ENCODE measurements around the gene MYORG. TPM values are rescaled to one million over a fixed set of nuclear protein-coding genes. Genes with fewer than 3 reads are reported as not detected.
"Not testable (repeated sequence)": the region's sequence is repeated elsewhere in the genome, so short reads cannot be mapped to it uniquely, and the experiment has no call there.

MYORG gene
- total RNA-seq, 1 experiment from 2014 or later, result 5.6 TPM

GRCh38 chr9:34352122-34352652 is 24.5 kb downstream of the MYORG start:
- H3K4me2 ChIP-seq (ENCODE audit: insufficient read depth, insufficient read length, low read length); H2AFZ ChIP-seq (ENCODE audit: low read length); H3K27me3 ChIP-seq (ENCODE audit: insufficient read depth, low read length); H4K91ac ChIP-seq (ENCODE audit: insufficient read length, low read depth, low read length); H2BK15ac ChIP-seq (ENCODE audit: low read depth, low read length); H3K27ac ChIP-seq (ENCODE audit: insufficient read length, low read depth, low read length); H4K5ac ChIP-seq (ENCODE audit: insufficient read length, low read depth, low read length); H3K4me1 Mint-ChIP-seq; H3K23me2 ChIP-seq (ENCODE audit: insufficient read length, low read depth, low read length, poor library complexity, severe bottlenecking); H3K4ac ChIP-seq (ENCODE audit: low read depth, low read length); H3K18ac ChIP-seq (ENCODE audit: insufficient read length, low read depth, low read length); H2BK20ac ChIP-seq (ENCODE audit: low read depth, low read length, poor library complexity, severe bottlenecking); H3K23ac ChIP-seq (ENCODE audit: insufficient read length, low read depth, low read length); H3K79me1 ChIP-seq (ENCODE audit: insufficient read depth, low read depth, low read length, poor library complexity, severe bottlenecking); H2BK120ac ChIP-seq (ENCODE audit: low read depth, low read length, poor library complexity, severe bottlenecking); H3K4me1 ChIP-seq (ENCODE audit: insufficient read depth, low read length); H4K20me1 ChIP-seq (ENCODE audit: control insufficient read depth, insufficient read depth, insufficient read length); H2BK12ac ChIP-seq (ENCODE audit: insufficient read length, low read depth, low read length); H4K8ac ChIP-seq (replicated peaks; ENCODE audit: insufficient read length, low read depth, low read length); H2BK5ac ChIP-seq (ENCODE audit: insufficient read length, low read length); DNase-seq; H3K4me3 Mint-ChIP-seq; H3K56ac ChIP-seq (ENCODE audit: insufficient read length, low read depth, low read length); H2AK5ac ChIP-seq (ENCODE audit: insufficient read length, low read length); H3K9me3 ChIP-seq (ENCODE audit: control insufficient read depth, low read depth, low read length); H3K14ac ChIP-seq (ENCODE audit: insufficient read depth, low read length); H3T11ph ChIP-seq (ENCODE audit: low read length); H3K27ac Mint-ChIP-seq; H3K36me3 Mint-ChIP-seq (ENCODE audit: insufficient read depth in 1 of 3, low read depth in 3 of 3); H3K27me3 Mint-ChIP-seq (ENCODE audit: low read depth); H3K79me2 ChIP-seq (ENCODE audit: insufficient read depth, low read length); H3K9ac ChIP-seq (ENCODE audit: extremely low read depth, insufficient read length, low read length): not testable (repeated sequence)
- peaks cover 8 to 13% of the 10 kb centered on the region in 2 experiments for H3K9me3 Mint-ChIP-seq
- WGBS (ENCODE audit: extremely low coverage, insufficient read length, low lambda C conversion rate), result no CpG with 5 or more reads among the region's 7 CpGs

Measured in H9 (cell line).